ENCODE data around the gene YIPF3.

YIPF3 gene

DNA sequence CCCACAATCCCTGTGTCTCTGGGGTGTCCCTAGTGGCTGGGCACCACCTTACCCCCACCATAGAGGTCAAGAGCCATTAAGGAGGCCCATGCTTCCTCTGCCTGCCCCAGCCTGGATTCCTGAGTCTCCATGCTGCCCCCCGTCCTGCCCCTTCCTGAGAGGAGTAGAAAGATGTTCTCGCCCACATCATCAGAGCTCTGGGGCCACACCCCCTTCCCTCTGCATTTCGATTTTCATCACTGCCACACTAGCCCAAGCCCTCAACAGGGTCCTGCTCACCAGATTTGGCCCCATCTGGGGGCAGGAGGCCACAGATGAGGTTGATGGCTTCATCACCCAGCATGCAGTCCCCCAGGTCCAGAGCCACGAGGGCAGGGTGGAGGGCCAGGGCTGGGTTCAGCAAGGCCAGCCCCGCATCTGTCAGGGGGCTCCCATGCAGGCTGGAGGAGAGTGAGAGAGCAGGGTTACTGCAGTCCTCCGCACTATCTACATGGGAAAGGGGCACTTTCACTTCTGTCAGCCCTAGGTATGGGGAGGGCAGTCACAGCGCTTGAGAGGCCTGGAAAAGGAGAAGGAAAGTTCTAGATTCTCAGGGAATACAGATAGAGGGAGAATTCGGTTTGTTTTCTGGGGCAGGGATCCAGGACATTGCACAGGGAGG is 8.1 kb downstream of the YIPF3 start:
- intact Hi-C loops (cut with DNase I; ENCODE audit: low total_unique reads): loop anchor here (10.0 kb wide), 2 partner anchors 144 to 244 kb away; partner anchors contain the start of gene ZNF318
- no peak overlapping the region for H3K27ac ChIP-seq
- TF ChIP-seq, protein P1, sequence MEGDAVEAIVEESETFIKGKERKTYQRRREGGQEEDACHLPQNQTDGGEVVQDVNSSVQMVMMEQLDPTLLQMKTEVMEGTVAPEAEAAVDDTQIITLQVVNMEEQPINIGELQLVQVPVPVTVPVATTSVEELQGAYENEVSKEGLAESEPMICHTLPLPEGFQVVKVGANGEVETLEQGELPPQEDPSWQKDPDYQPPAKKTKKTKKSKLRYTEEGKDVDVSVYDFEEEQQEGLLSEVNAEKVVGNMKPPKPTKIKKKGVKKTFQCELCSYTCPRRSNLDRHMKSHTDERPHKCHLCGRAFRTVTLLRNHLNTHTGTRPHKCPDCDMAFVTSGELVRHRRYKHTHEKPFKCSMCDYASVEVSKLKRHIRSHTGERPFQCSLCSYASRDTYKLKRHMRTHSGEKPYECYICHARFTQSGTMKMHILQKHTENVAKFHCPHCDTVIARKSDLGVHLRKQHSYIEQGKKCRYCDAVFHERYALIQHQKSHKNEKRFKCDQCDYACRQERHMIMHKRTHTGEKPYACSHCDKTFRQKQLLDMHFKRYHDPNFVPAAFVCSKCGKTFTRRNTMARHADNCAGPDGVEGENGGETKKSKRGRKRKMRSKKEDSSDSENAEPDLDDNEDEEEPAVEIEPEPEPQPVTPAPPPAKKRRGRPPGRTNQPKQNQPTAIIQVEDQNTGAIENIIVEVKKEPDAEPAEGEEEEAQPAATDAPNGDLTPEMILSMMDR (IDR thresholded peaks at IDR 0.05): no peak
- H3K9me3 ChIP-seq: no peaks in the 10 kb centered on the region
- H3K4me1 ChIP-seq: peaks cover 0 to 35% (median 22%) of the 10 kb centered on the region in 4 donors
- no peaks in the 10 kb centered on the region for H3K27me3 ChIP-seq
- H3K4me3 ChIP-seq: peak overlapping the region in 1 of 2 donors; percentile 61
- peaks cover 32 to 53% (median 46%) of the 10 kb centered on the region in 3 donors for H3K36me3 ChIP-seq
- no peak for DNase-seq

DNA sequence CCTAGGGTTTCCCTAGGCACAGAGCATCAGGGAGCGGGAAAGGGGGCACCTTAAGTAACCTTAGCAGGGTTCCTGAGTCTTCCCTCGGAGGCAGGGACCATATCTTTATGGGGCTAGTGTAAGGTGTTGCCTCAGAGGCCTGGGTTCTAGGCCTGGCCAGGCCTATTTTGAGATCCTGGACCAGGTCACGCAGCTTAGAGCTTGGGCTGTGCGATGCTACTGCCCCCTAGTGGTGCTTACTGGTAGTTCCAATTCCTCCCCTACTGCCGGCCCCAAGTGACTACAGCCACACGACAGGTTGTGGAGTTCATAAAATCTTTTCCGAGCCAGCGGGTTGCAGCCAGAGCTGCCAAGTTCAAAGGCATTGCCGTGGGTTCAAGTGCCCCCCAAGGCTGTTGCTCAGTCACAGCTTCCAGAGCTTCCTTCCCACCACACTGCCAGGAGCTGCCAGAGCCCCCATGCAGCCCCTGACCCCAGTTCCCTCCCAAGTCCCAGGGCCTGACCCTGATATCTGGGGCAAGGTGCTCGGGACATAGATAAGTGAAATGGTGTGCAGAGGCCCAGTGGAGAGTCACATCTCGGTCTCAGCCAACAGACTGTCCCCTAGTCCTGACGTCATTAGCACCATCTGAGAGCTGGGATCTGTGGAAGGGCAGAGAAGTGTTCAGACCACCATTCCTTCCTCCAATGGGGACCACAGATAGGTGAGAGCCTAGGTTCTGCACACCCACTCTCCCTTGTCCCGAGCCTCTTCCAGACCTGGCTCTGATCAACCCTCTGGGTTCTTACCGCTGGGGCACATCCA is 9.9 kb downstream of the YIPF3 start:
- H3K27ac ChIP-seq: no peak overlapping the region

DNA sequence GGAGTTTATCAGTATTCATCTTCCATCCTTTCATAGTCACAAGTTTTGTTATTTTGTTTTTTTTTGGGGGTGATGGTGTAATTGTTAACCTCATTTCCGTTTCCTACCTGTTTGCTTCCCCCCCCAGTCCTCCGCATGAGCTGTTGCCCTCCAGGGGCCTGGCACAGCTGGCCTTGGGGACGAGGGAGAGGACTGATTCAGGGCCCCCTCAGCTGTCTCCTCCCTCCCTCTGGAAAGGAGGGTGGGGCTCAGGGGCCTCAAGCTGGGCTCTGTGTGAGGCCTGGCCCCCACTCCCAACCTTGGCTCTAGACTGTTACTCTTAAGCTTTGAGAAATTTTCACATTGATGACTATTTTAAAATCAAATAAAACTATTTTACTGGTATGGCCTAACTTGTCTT is 10.6 kb downstream of the YIPF3 start:
- no peaks in the 10 kb centered on the region for H3K9me3 ChIP-seq
- peak in 1 of 2 donors; percentile 57 for DNase-seq
- H3K4me3 ChIP-seq: no peak overlapping the region
- H3K27me3 ChIP-seq: no peaks in the 10 kb centered on the region
- peaks cover 0 to 31% (median 22%) of the 10 kb centered on the region in 4 donors for H3K4me1 ChIP-seq
- no peak overlapping the region for H3K27ac ChIP-seq
- TF ChIP-seq, protein P1 (IDR thresholded peaks at IDR 0.05): no peak
- H3K36me3 ChIP-seq: peaks cover 37 to 53% (median 43%) of the 10 kb centered on the region in 3 donors
- intact Hi-C loops (cut with DNase I; ENCODE audit: low total_unique reads): loop anchor here (2.0 to 10.0 kb wide), 3 partner anchors 51 to 241 kb away; partner anchors contain the start of genes DLK2 and ZNF318

More for the DNA sequence above, 9.9 kb downstream of the YIPF3 start:
- Histone ChIP-seq H3K36me3 (peaks cover 38 to 53% (median 46%) of the 10 kb centered on the region in 3 donors), H3K4me3 (no peak overlapping the region), H3K27me3 (no peaks in the 10 kb centered on the region), H3K4me1 (peaks cover 0 to 31% (median 22%) of the 10 kb centered on the region in 4 donors), H3K9me3 (no peaks in the 10 kb centered on the region)
- intact Hi-C loops (cut with DNase I; ENCODE audit: low total_unique reads): loop anchor here (2.0 to 10.0 kb wide), 3 partner anchors 52 to 242 kb away; partner anchors contain the start of genes DLK2 and ZNF318
- TF ChIP-seq, protein P1 (IDR thresholded peaks at IDR 0.05): peak; percentile 91 to 96
- DNase-seq: peak; percentile 70 to 86

DNA sequence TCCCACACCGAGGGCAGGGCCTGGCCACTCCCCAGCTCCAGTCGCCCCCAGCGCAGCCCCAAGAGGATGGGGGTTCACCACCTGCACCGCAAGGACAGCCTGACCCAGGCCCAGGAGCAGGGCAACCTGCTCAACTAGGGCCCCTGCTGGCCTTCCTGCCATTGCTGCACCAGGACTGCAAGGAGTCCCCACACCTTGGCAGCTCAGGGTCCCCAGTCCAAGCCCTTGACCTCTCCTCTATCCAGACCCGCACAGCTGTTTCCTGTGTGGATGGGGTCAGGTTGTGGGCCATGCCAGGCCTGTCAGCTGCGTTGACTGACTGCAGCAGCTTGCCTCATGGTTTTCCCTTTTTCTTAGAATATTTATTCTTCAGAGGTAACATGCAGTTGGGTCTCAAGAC is 11.0 kb downstream of the YIPF3 start:
- peaks cover 0 to 28% (median 19%) of the 10 kb centered on the region in 4 donors for H3K4me1 ChIP-seq

More for the DNA sequence above, 11.0 kb downstream of the YIPF3 start:
- Histone ChIP-seq H3K27me3 (no peaks in the 10 kb centered on the region), H3K27ac (no peak overlapping the region), H3K9me3 (no peaks in the 10 kb centered on the region), H3K36me3 (peaks cover 39 to 54% (median 46%) of the 10 kb centered on the region in 3 donors), H3K4me3 (no peak overlapping the region)
- intact Hi-C loops (cut with DNase I; ENCODE audit: low total_unique reads): loop anchor here (2.0 to 10.0 kb wide), 3 partner anchors 51 to 241 kb away; partner anchors contain the start of genes DLK2 and ZNF318
- peak in 1 of 2 donors; percentile 55 for DNase-seq
- TF ChIP-seq, protein P1 (IDR thresholded peaks at IDR 0.05): no peak
